Naive thymus-derived CD8-positive, alpha-beta T cell (primary cell): ENCODE results near the gene GANC. TPM values are rescaled to one million over a fixed set of nuclear protein-coding genes. Genes with fewer than 3 reads are reported as not detected.
"Not testable (repeated sequence)": the region's sequence is repeated elsewhere in the genome, so short reads cannot be mapped to it uniquely, and the experiment has no call there.

Experiments
- ATAC-seq, 2 donors: fragments of 150-1000 bp; cut with Tn5 transposase in 1 of 2; sonication (Bioruptor Pico), chemical (Tn5 transposase) in 1 of 2; 1 replicate in 1 of 2; 2 replicates in 1 of 2; pipeline ENCODE4 v1.10.0; 2021; ENCODE audit warnings: mild to moderate bottlenecking in 2 of 2, moderate library complexity in 2 of 2
- POLR2A ChIA-PET: fragments of 350-600 bp; sonication (Branson Sonifier 250); formaldehyde crosslinking; loops from one replicate; lab custom pipeline; 2021; ENCODE audit warnings: antibody characterized with exemption; lab: Charles Lee
- DNase-seq, 10 donors: peaks; one replicate each; pipeline versions ENCODE4 v3.0.0 to v3.0.0-alpha.2; 2020 to 2022
- H3K27ac Mint-ChIP-seq, 10 donors: one replicate each; pipeline ENCODE4 v1.8.0; 2020 to 2022; ENCODE audit warnings: mild to moderate bottlenecking in 10 of 10, mixed read lengths in 10 of 10, moderate library complexity in 4 of 10, inconsistent platforms in 1 of 10
- H3K27me3 Mint-ChIP-seq, 5 donors: one replicate each; pipeline ENCODE4 v1.8.0; 2021 to 2022; ENCODE audit warnings: mixed read lengths in 5 of 5
- H3K36me3 Mint-ChIP-seq, 3 donors: one replicate each; pipeline ENCODE4 v1.8.0; 2020 to 2022; ENCODE audit warnings: mixed read lengths in 3 of 3, mild to moderate bottlenecking in 2 of 3, inconsistent platforms in 1 of 3
- H3K4me1 Mint-ChIP-seq, 4 donors: one replicate each; pipeline ENCODE4 v1.8.0; 2021 to 2022; ENCODE audit warnings: mixed read lengths in 4 of 4
- H3K4me3 Mint-ChIP-seq, 10 donors: one replicate each; pipeline ENCODE4 v1.8.0; 2020 to 2022; ENCODE audit warnings: mild to moderate bottlenecking in 10 of 10, mixed read lengths in 10 of 10, moderate library complexity in 6 of 10, inconsistent platforms in 1 of 10
- H3K9me3 Mint-ChIP-seq, 9 donors: one replicate each; pipeline ENCODE4 v1.8.0; 2020 to 2022; ENCODE audit warnings: mixed read lengths in 9 of 9, mild to moderate bottlenecking in 3 of 9, inconsistent platforms in 1 of 9, moderate library complexity in 1 of 9
- polyA plus RNA-seq, 3 donors: library from polyadenylated mRNA; unstranded; fragments of 300-500 nt; fragmentation: Illumina TruSeq; gene quantifications; one replicate each; pipeline ENCODE4 v1.2.3, GENCODE V29; 2021
- total RNA-seq, 8 experiments: library from RNA in 2 of 8; stranded (reverse) in 2 of 8; gene quantifications; one replicate each; pipeline ENCODE4 v1.2.3 and lab custom pipeline; 2021 to 2026

The GANC gene, protein sequence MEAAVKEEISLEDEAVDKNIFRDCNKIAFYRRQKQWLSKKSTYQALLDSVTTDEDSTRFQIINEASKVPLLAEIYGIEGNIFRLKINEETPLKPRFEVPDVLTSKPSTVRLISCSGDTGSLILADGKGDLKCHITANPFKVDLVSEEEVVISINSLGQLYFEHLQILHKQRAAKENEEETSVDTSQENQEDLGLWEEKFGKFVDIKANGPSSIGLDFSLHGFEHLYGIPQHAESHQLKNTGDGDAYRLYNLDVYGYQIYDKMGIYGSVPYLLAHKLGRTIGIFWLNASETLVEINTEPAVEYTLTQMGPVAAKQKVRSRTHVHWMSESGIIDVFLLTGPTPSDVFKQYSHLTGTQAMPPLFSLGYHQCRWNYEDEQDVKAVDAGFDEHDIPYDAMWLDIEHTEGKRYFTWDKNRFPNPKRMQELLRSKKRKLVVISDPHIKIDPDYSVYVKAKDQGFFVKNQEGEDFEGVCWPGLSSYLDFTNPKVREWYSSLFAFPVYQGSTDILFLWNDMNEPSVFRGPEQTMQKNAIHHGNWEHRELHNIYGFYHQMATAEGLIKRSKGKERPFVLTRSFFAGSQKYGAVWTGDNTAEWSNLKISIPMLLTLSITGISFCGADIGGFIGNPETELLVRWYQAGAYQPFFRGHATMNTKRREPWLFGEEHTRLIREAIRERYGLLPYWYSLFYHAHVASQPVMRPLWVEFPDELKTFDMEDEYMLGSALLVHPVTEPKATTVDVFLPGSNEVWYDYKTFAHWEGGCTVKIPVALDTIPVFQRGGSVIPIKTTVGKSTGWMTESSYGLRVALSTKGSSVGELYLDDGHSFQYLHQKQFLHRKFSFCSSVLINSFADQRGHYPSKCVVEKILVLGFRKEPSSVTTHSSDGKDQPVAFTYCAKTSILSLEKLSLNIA (N-terminal part only)
- total RNA-seq (10 to 100 TPM; 57.7 to 61.2 TPM), polyA plus RNA-seq (10 to 100 TPM; 11.8 to 16.2 (median 12.7) TPM), total RNA-seq (lab: John Stamatoyannopoulos, UW) (13.1 to 59.5 (median 36.5) reads per million in 6 experiments)

- Mint-ChIP-seq H3K36me3 (peaks cover 0 to 28% (median under 1%) of the 10 kb centered on the region in 3 donors), H3K27ac (peak within 1 kb of the TSS; percentile 98 to 100 (median 100)), H3K27me3 (no peaks in the 10 kb centered on the region), H3K4me1 (peaks cover 23 to 56% (median 50%) of the 10 kb centered on the region in 4 donors), H3K4me3 (peak within 1 kb of the TSS; percentile 90 to 100 (median 98)), H3K9me3 (no peaks in the 10 kb centered on the region)
- DNase-seq, result peak; percentile 83 to 98 (median 95)
- POLR2A ChIA-PET, result interaction anchor here (0.5 to 2.7 kb wide), 13 partner anchors 8 to 1527 kb away, joined by 3 to 16 read pairs (median 4); partner anchors contain the start of genes HYPK, INO80, SERINC4 and SNAP23
- ATAC-seq, result peak; percentile 91 to 93
These were observed at the start of gene GANC, which contains the start of gene TMEM87A for GRCh38 chr15:42272939-42273899. TSS of gene GANC (plus strand) at chr15:42273201. CDS start at chr15:42274482, 1,281 bp downstream. TSS of gene TMEM87A (minus strand) at chr15:42273433. CDS start at chr15:42273398, 35 bp downstream.

- Mint-ChIP-seq H3K27ac (peak overlapping the region in 3 of 10 donors; percentile 46 to 71 (median 61)), H3K9me3 (no peaks in the 10 kb centered on the region), H3K4me3 (no peak overlapping the region), H3K4me1 (peaks cover 0 to 1% (median 0%) of the 10 kb centered on the region in 4 donors), H3K27me3 (no peaks in the 10 kb centered on the region), H3K36me3 (peaks cover 4 to 94% (median 8%) of the 10 kb centered on the region in 3 donors)
- POLR2A ChIA-PET, result no interaction called here
- ATAC-seq (no peak), DNase-seq (no peak)
These were observed 46.4 kb upstream of the GANC start for GRCh38 chr15:42226648-42227047.

DNA sequence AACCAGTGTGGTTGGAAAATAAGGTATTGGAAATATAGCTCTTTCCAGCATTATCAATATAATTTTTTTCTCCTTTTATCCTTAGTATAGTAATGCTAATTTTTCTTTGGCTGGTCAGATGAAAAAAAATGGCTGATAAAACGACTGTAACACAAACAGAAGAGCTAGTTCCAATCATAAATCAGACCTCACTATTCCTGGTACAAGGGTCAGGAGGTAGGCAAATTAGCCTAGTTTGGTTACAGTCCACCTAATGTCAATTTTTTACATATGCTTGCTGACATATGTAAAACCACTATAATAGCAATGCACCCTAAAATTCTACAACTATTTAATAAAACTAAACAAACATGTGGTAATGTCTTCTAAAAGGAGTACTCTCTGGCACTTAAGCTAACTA lies 45.0 kb upstream of the GANC start:
- no peaks in the 10 kb centered on the region for H3K27me3 Mint-ChIP-seq
- ATAC-seq, result no peak
- H3K4me1 Mint-ChIP-seq, result peaks cover 0 to 1% (median under 1%) of the 10 kb centered on the region in 4 donors
- H3K4me3 Mint-ChIP-seq, result no peak overlapping the region
- peak overlapping the region in 2 of 10 donors; percentile 7 to 34 for H3K27ac Mint-ChIP-seq
- H3K36me3 Mint-ChIP-seq, result peaks cover 4 to 97% (median 8%) of the 10 kb centered on the region in 3 donors
- no peaks in the 10 kb centered on the region for H3K9me3 Mint-ChIP-seq
- DNase-seq, result no peak
- POLR2A ChIA-PET, result interaction anchor here (0.6 kb wide), 1 partner anchor 20 kb away, joined by 3 read pairs; the partner anchor contains the start of gene VPS39

DNA sequence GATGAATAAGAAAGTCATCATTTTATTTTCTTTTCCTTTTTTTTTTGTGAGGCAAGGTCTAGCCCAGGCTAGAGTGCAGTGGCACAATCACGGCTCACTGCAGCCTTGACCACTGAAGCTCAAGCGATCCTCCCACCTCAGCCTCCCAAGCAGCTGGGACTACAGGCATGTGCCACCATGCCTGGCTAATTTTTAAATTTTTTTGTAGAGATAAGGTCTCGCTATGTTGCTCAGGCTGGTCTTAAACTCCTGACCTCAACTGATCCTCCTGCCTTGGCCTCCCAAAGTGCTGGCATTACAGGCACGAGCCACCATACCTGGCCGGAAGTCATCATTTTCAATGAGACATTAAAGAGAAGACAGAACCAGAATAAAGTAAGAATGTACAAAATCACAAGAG lies 44.0 kb upstream of the GANC start:
- H3K27me3 Mint-ChIP-seq, ATAC-seq, H3K4me1 Mint-ChIP-seq, H3K4me3 Mint-ChIP-seq, DNase-seq, H3K9me3 Mint-ChIP-seq, POLR2A ChIA-PET: not testable (repeated sequence)
- peaks cover 4 to 97% (median 8%) of the 10 kb centered on the region in 3 donors for H3K36me3 Mint-ChIP-seq
- H3K27ac Mint-ChIP-seq, result peak overlapping the region in 1 of 10 donors; percentile 7

- Mint-ChIP-seq H3K27ac (peak overlapping the region in 5 of 10 donors; percentile 37 to 85 (median 58)), H3K4me1 (peaks cover 0 to 5% (median under 1%) of the 10 kb centered on the region in 4 donors), H3K4me3 (no peak overlapping the region), H3K36me3 (peaks cover 0 to 95% (median 15%) of the 10 kb centered on the region in 3 donors), H3K27me3 (no peaks in the 10 kb centered on the region), H3K9me3 (no peaks in the 10 kb centered on the region)
- POLR2A ChIA-PET, result no interaction called here
- ATAC-seq, result no peak
- DNase-seq, result no peak
These were observed 41.9 kb upstream of the GANC start for GRCh38 chr15:42231088-42231487.

DNA sequence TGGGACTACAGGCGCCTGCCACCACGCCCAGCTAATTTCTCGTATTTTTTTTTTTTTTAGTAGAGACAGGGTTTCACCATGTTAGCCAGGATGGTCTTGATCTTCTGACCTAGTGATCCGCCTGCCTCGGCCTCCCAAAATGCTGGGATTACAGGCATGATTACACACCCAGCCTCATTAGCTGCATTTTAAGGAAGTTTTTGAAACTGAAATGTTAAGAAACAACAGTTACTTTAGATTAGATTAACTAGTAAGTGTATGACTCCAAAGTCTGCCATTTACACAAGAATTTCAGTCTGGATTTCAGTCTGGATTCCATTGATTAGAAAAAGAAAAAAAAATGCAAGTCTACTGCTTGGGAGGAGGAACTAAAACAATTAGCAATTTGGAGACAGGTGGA lies 40.4 kb upstream of the GANC start:
- no peak for DNase-seq
- ATAC-seq, result no peak
- POLR2A ChIA-PET, result no interaction called here
- Mint-ChIP-seq H3K27me3 (no peaks in the 10 kb centered on the region), H3K4me3 (no peak overlapping the region), H3K9me3 (no peaks in the 10 kb centered on the region), H3K4me1 (peaks cover 0 to 8% (median under 1%) of the 10 kb centered on the region in 4 donors), H3K27ac (peak overlapping the region in 2 of 10 donors; percentile 2 to 62), H3K36me3 (peaks cover 0 to 95% (median 21%) of the 10 kb centered on the region in 3 donors)

DNA sequence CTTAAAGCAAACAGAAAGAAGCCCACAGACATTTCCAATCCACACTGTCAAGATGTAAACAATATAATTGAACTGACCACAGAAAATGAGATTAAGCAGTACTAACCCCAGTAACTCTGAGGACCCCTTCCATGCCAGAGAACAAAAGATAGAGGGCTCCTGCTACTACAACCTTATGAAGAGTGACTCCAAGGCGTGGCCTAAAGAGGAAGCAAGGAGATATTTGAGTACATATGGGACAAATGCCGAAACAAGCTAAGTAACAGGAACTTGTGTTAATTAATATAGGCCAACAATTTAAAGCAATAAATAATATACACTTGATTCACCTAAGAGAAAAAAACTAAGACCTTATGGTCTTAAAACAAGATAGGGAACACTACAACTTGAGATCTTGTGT lies 39.9 kb upstream of the GANC start:
- Mint-ChIP-seq H3K27ac (peak overlapping the region in 4 of 10 donors; percentile 2 to 62 (median 28)), H3K4me3 (no peak overlapping the region), H3K9me3 (no peaks in the 10 kb centered on the region), H3K36me3 (peaks cover 0 to 95% (median 21%) of the 10 kb centered on the region in 3 donors), H3K27me3 (no peaks in the 10 kb centered on the region), H3K4me1 (peaks cover 0 to 8% (median under 1%) of the 10 kb centered on the region in 4 donors)
- DNase-seq (no peak), ATAC-seq (no peak)
- POLR2A ChIA-PET, result no interaction called here

DNA sequence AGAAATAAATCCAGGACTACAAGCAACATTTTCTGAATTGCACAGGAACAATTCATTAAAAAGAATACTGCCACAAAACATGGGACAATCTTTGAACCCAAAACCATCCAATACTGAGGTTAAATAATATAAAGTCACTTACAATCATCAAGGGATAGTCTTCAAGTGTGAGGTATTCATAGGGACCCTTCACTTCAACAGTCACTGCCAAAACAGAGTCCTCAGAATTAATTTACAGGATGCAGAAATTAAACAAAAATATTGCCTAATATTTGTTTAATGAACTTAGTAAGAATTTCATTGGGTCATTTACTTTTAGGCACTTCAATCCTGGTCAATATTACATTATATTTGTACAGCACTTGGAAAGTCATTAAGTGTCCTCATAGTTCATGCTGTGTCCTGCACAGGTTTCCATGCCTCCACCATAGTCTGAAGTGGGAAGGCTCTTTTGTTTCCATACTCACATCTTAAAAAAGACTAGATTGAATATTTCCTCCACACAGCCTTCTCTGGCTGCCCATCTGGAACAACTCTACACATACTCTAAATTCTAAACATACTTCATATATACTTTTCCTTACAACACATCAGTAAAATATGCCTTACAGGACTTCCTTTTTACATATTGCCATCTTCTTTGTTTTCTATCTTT lies 33.3 kb upstream of the GANC start:
- peak overlapping the region in 3 of 10 donors; percentile 25 to 78 (median 27) for H3K27ac Mint-ChIP-seq
- ATAC-seq (no peak), DNase-seq (no peak)

GRCh38 chr15:42240823-42241222 lies 32.2 kb upstream of the GANC start:
- H3K9me3 Mint-ChIP-seq, result no peaks in the 10 kb centered on the region

More for the DNA sequence above, 33.3 kb upstream of the GANC start:
- peaks cover 0 to 77% (median 27%) of the 10 kb centered on the region in 3 donors for H3K36me3 Mint-ChIP-seq
- no peaks in the 10 kb centered on the region for H3K27me3 Mint-ChIP-seq
- no peak overlapping the region for H3K4me3 Mint-ChIP-seq
- POLR2A ChIA-PET, result no interaction called here
- peaks cover 0 to 11% (median 8%) of the 10 kb centered on the region in 4 donors for H3K4me1 Mint-ChIP-seq
- no peaks in the 10 kb centered on the region for H3K9me3 Mint-ChIP-seq

GRCh38 chr15:42253300-42253699 lies 19.7 kb upstream of the GANC start:
- peaks cover 0 to 17% (median 15%) of the 10 kb centered on the region in 4 donors for H3K4me1 Mint-ChIP-seq
- no peak overlapping the region for H3K4me3 Mint-ChIP-seq
- H3K9me3 Mint-ChIP-seq, result peaks cover 0 to 10% (median 0%) of the 10 kb centered on the region in 9 donors
- H3K27ac Mint-ChIP-seq, result no peak overlapping the region
- peaks cover 13 to 50% (median 37%) of the 10 kb centered on the region in 3 donors for H3K36me3 Mint-ChIP-seq
- H3K27me3 Mint-ChIP-seq, result no peaks in the 10 kb centered on the region
- ATAC-seq (no peak), DNase-seq (no peak)
- POLR2A ChIA-PET, result no interaction called here

More at GRCh38 chr15:42240823-42241222, 32.2 kb upstream of the GANC start:
- peaks cover 0 to 72% (median 21%) of the 10 kb centered on the region in 3 donors for H3K36me3 Mint-ChIP-seq
- ATAC-seq, result no peak
- H3K4me3 Mint-ChIP-seq, result no peak overlapping the region
- H3K4me1 Mint-ChIP-seq, result peaks cover 3 to 13% (median 9%) of the 10 kb centered on the region in 4 donors
- peak overlapping the region in 2 of 10 donors; percentile 19 to 76 for H3K27ac Mint-ChIP-seq
- H3K27me3 Mint-ChIP-seq, result no peaks in the 10 kb centered on the region
- POLR2A ChIA-PET, result no interaction called here
- DNase-seq, result no peak

DNA sequence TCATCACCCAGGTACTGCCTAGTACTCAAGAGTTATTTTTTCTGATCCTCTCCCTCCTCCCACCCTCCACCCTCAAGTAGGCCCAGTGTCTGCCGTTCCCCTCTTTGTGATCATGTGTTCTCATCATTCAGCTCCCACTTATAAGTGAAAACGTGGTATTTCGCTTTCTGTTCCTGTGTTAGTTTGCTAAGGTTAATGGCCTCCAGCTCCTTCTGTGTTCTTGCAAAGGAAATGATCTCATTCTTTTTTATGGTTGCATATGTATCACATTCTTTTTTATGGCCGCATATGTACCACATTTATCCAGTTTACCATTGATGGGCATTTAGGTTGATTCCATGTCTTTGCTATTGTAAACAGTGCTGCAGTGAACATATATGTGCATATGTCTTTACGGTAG lies 8.2 kb upstream of the GANC start:
- Mint-ChIP-seq H3K36me3 (peaks cover 7 to 84% (median 35%) of the 10 kb centered on the region in 3 donors), H3K27ac (no peak overlapping the region), H3K9me3 (no peaks in the 10 kb centered on the region), H3K4me1 (peaks cover 0 to 19% (median 10%) of the 10 kb centered on the region in 4 donors), H3K4me3 (no peak overlapping the region), H3K27me3 (no peaks in the 10 kb centered on the region)
- no peak for DNase-seq
- ATAC-seq, result no peak
- POLR2A ChIA-PET, result interaction anchor here (0.6 to 1.0 kb wide), 2 partner anchors 8 to 865 kb away, joined by 3 to 4 read pairs; partner anchors contain the start of genes GANC and TMEM87A
